Measurements from ENCODE around the gene SLC38A1. TPM values are rescaled to one million over a fixed set of nuclear protein-coding genes. Genes with fewer than 3 reads are reported as not detected.

SLC38A1 gene
- total RNA-seq, 1 donor from 2014 or later, result 58.5 TPM

- no peak for TF ChIP-seq CTCF (IDR thresholded peaks at IDR 0.05)
- intact Hi-C loops (cut with DNase I), result no loop called here
- no peak overlapping the region for H3K27ac ChIP-seq
These were observed 108.5 kb downstream of the SLC38A1 start for GRCh38 chr12:46160101-46160980.

GRCh38 chr12:46159309-46159901 lies 109.4 kb downstream of the SLC38A1 start:
- Histone ChIP-seq H3K27ac (no peak overlapping the region), H3K4me1 (no peaks in the 10 kb centered on the region), H3K36me3 (no peaks in the 10 kb centered on the region), H3K27me3 (no peaks in the 10 kb centered on the region), H3K4me3 (no peak overlapping the region), H3K9me3 (no peaks in the 10 kb centered on the region)
- no peak for ATAC-seq
- no peak for DNase-seq
- intact Hi-C loops (cut with DNase I), result no loop called here
- TF ChIP-seq CTCF (IDR thresholded peaks at IDR 0.05), result no peak

More at GRCh38 chr12:46160101-46160980, 108.5 kb downstream of the SLC38A1 start:
- ATAC-seq, result peak; percentile 79
- Histone ChIP-seq H3K4me1 (no peaks in the 10 kb centered on the region), H3K27me3 (no peaks in the 10 kb centered on the region), H3K4me3 (no peak overlapping the region), H3K9me3 (no peaks in the 10 kb centered on the region), H3K36me3 (no peaks in the 10 kb centered on the region)
- no peak for DNase-seq

GRCh38 chr12:46158501-46158900 lies 110.3 kb downstream of the SLC38A1 start:
- Histone ChIP-seq H3K27me3 (no peaks in the 10 kb centered on the region), H3K27ac (no peak overlapping the region), H3K4me1 (no peaks in the 10 kb centered on the region), H3K4me3 (no peak overlapping the region), H3K9me3 (no peaks in the 10 kb centered on the region), H3K36me3 (no peaks in the 10 kb centered on the region)
- TF ChIP-seq CTCF (IDR thresholded peaks at IDR 0.05), result no peak
- intact Hi-C loops (cut with DNase I), result no loop called here
- DNase-seq, result no peak
- ATAC-seq, result no peak

GRCh38 chr12:46154221-46154985 lies 114.4 kb downstream of the SLC38A1 start:
- no peak for ATAC-seq
- Histone ChIP-seq H3K4me1 (no peaks in the 10 kb centered on the region), H3K27ac (no peak overlapping the region), H3K36me3 (no peaks in the 10 kb centered on the region), H3K9me3 (no peaks in the 10 kb centered on the region), H3K4me3 (no peak overlapping the region), H3K27me3 (no peaks in the 10 kb centered on the region)
- intact Hi-C loops (cut with DNase I), result no loop called here
- TF ChIP-seq CTCF (IDR thresholded peaks at IDR 0.05), result no peak
- DNase-seq, result no peak

GRCh38 chr12:46153268-46153872 lies 115.5 kb downstream of the SLC38A1 start:
- no peaks in the 10 kb centered on the region for H3K9me3 ChIP-seq
- no peak overlapping the region for H3K27ac ChIP-seq
- no peak for DNase-seq
- ATAC-seq, result no peak
- no peaks in the 10 kb centered on the region for H3K4me1 ChIP-seq
- intact Hi-C loops (cut with DNase I), result no loop called here
- H3K36me3 ChIP-seq, result no peaks in the 10 kb centered on the region
- no peaks in the 10 kb centered on the region for H3K27me3 ChIP-seq
- peak; percentile 63 for TF ChIP-seq CTCF (IDR thresholded peaks at IDR 0.05)
- no peak overlapping the region for H3K4me3 ChIP-seq
